ENCODE data around the gene TENT5A.

Gene TENT5A

DNA sequence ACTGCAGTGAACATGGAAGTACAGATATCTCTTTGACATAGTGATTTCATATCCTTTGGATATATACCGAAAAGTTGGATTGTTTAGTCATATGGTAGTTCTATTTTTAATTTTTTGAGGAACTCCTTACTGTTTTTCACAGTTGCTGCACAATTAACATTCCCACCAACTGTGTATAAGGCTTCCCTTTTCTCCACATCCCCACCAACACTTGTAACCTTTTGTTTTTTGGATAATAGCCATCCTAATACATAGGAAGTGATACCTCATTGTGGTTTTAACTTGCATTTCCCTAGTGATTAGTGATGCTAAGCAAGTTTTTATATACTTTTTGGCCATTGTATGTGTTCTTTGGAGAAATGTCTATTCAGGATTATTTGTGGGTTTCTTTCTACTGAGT, 45.1 kb upstream of the TENT5A start:
- no peaks in the 10 kb centered on the region for H4K20me1 ChIP-seq (ENCODE audit: insufficient read depth, low read length)
- no peak overlapping the region for H2AFZ ChIP-seq (ENCODE audit: low read depth, low read length)
- H3K27ac ChIP-seq (ENCODE audit: low read length), result no peak overlapping the region
- H3K9ac ChIP-seq (ENCODE audit: low read length), result no peak overlapping the region
- H3K4me2 ChIP-seq (ENCODE audit: low read length), result no peak overlapping the region
- H3K79me2 ChIP-seq (ENCODE audit: low read length), result no peaks in the 10 kb centered on the region
- H3K9me3 ChIP-seq (ENCODE audit: insufficient read depth, low read length), result no peaks in the 10 kb centered on the region
- TF ChIP-seq, protein P1, sequence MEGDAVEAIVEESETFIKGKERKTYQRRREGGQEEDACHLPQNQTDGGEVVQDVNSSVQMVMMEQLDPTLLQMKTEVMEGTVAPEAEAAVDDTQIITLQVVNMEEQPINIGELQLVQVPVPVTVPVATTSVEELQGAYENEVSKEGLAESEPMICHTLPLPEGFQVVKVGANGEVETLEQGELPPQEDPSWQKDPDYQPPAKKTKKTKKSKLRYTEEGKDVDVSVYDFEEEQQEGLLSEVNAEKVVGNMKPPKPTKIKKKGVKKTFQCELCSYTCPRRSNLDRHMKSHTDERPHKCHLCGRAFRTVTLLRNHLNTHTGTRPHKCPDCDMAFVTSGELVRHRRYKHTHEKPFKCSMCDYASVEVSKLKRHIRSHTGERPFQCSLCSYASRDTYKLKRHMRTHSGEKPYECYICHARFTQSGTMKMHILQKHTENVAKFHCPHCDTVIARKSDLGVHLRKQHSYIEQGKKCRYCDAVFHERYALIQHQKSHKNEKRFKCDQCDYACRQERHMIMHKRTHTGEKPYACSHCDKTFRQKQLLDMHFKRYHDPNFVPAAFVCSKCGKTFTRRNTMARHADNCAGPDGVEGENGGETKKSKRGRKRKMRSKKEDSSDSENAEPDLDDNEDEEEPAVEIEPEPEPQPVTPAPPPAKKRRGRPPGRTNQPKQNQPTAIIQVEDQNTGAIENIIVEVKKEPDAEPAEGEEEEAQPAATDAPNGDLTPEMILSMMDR (IDR thresholded peaks at IDR 0.05; ENCODE audit: low read depth, low read length), result no peak
- no peak for TF ChIP-seq EZH2phosphoT487 (IDR thresholded peaks at IDR 0.05; ENCODE audit: low read depth)
- H3K27me3 ChIP-seq (ENCODE audit: low read depth, low read length), result no peaks in the 10 kb centered on the region
- no peak overlapping the region for H3K4me3 ChIP-seq (ENCODE audit: low read length)
- no peaks in the 10 kb centered on the region for H3K36me3 ChIP-seq (replicated peaks; ENCODE audit: low read depth, low read length)
- peaks cover 7% of the 10 kb centered on the region for H3K4me1 ChIP-seq (ENCODE audit: low read length)

DNA sequence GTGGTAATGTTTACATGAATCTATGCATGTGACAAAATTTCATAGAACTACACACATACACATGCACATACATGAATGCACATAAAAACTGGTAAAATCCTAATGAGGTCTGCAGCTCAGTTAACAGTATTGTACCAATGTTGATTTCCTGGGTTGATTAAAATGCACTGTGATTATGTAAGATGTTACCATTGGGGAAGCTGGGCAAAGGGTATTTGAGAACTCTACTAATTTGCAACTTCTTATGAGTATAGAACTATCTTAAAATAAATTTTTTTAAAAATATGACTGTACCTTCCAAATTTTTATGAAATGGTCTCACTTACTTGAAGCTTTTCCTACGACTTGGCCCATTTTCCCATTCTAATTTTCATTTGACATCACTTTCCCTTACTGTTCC, 43.4 kb upstream of the TENT5A start:
- Histone ChIP-seq H3K27ac (ENCODE audit: low read length) (no peak overlapping the region), H3K9ac (ENCODE audit: low read length) (no peak overlapping the region), H3K4me3 (ENCODE audit: low read length) (no peak overlapping the region), H3K4me1 (ENCODE audit: low read length) (peaks cover 7% of the 10 kb centered on the region), H4K20me1 (ENCODE audit: insufficient read depth, low read length) (no peaks in the 10 kb centered on the region), H3K79me2 (ENCODE audit: low read length) (no peaks in the 10 kb centered on the region), H3K4me2 (ENCODE audit: low read length) (no peak overlapping the region), H3K27me3 (ENCODE audit: low read depth, low read length) (no peaks in the 10 kb centered on the region), H3K36me3 (replicated peaks; ENCODE audit: low read depth, low read length) (no peaks in the 10 kb centered on the region), H2AFZ (ENCODE audit: low read depth, low read length) (no peak overlapping the region), H3K9me3 (ENCODE audit: insufficient read depth, low read length) (no peaks in the 10 kb centered on the region)
- no peak for TF ChIP-seq EZH2phosphoT487 (IDR thresholded peaks at IDR 0.05; ENCODE audit: low read depth)
- TF ChIP-seq, protein P1 (IDR thresholded peaks at IDR 0.05; ENCODE audit: low read depth, low read length), result no peak

DNA sequence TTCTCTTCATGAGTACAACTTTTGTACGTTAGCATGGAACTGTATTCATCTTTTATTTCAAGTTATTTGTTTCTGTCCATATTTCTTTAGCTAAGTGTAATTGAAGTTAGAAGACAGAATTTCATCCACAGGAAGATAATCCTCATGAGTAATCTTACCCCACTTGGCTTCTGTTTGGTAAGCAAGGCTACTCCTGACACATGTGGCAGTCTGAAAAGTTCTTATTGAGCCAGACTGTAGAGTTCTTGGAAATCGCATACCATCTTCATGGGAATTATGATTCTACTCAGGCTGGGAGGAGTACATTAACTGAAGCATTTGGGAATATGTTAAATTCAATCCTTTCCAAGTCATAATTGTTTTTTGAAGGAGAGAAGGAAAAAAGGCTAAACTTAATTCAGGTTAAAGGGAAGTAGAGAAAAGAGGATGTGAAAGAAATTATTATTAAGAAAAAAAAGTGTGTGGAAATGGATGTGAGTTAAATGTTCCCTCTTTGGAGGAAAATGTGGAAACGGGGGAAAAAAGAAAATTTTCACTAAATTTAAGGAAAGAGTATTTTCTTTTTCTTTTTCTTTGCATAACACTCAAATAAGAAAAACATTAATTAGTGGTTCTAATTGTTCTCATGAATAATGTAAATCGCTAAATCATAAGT, 41.5 kb upstream of the TENT5A start:
- TF ChIP-seq EZH2phosphoT487 (IDR thresholded peaks at IDR 0.05; ENCODE audit: low read depth), result no peak
- TF ChIP-seq, protein P1 (IDR thresholded peaks at IDR 0.05; ENCODE audit: low read depth, low read length), result no peak
- peaks cover 7% of the 10 kb centered on the region for H3K4me1 ChIP-seq (ENCODE audit: low read length)
- H3K36me3 ChIP-seq (replicated peaks; ENCODE audit: low read depth, low read length), result no peaks in the 10 kb centered on the region
- H3K27me3 ChIP-seq (ENCODE audit: low read depth, low read length), result no peaks in the 10 kb centered on the region
- H2AFZ ChIP-seq (ENCODE audit: low read depth, low read length), result no peak overlapping the region
- no peak overlapping the region for H3K27ac ChIP-seq (ENCODE audit: low read length)
- no peak overlapping the region for H3K4me2 ChIP-seq (ENCODE audit: low read length)
- no peak overlapping the region for H3K4me3 ChIP-seq (ENCODE audit: low read length)
- H4K20me1 ChIP-seq (ENCODE audit: insufficient read depth, low read length), result no peaks in the 10 kb centered on the region
- H3K9ac ChIP-seq (ENCODE audit: low read length), result no peak overlapping the region
- no peaks in the 10 kb centered on the region for H3K9me3 ChIP-seq (ENCODE audit: insufficient read depth, low read length)
- H3K79me2 ChIP-seq (ENCODE audit: low read length), result no peaks in the 10 kb centered on the region

DNA sequence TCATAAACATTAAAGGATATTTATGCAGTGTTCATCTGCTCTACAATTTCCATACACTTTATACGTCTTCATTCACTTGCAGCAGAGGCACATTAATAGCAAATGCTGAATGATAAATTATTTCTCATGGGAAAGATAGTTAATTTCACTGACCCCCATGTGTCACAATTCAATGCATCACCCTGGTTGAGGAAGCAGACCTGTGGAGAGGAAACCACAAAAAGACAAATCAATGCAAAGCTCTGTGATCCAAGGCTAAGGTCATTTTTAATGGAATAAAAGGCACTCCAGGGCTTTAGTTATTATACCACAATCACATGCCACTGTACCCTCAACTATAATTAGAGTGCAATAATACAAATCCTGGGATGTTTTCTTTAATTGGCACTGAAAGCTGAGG, 40.3 kb upstream of the TENT5A start:
- Histone ChIP-seq H3K4me1 (ENCODE audit: low read length) (peaks cover 5% of the 10 kb centered on the region), H3K4me2 (ENCODE audit: low read length) (no peak overlapping the region), H3K27me3 (ENCODE audit: low read depth, low read length) (no peaks in the 10 kb centered on the region), H3K4me3 (ENCODE audit: low read length) (no peak overlapping the region), H3K9ac (ENCODE audit: low read length) (no peak overlapping the region), H3K79me2 (ENCODE audit: low read length) (no peaks in the 10 kb centered on the region), H3K36me3 (replicated peaks; ENCODE audit: low read depth, low read length) (no peaks in the 10 kb centered on the region), H2AFZ (ENCODE audit: low read depth, low read length) (no peak overlapping the region), H3K9me3 (ENCODE audit: insufficient read depth, low read length) (no peaks in the 10 kb centered on the region), H3K27ac (ENCODE audit: low read length) (no peak overlapping the region), H4K20me1 (ENCODE audit: insufficient read depth, low read length) (no peaks in the 10 kb centered on the region)
- TF ChIP-seq, protein P1 (IDR thresholded peaks at IDR 0.05; ENCODE audit: low read depth, low read length), result no peak
- no peak for TF ChIP-seq EZH2phosphoT487 (IDR thresholded peaks at IDR 0.05; ENCODE audit: low read depth)

Data from OCI-LY3 (cell line).